IMR-90 (cell line): ENCODE data around the gene CCL11. TPM values are rescaled to one million over a fixed set of nuclear protein-coding genes. Genes with fewer than 3 reads are reported as not detected.

Experiments used
- ATAC-seq: fragments of 200-7000 bp; cut with Tn5 transposase; 2 replicates; pipeline ENCODE4 v1.9.1; 2020; ENCODE audit warnings: low read depth, mild to moderate bottlenecking, moderate library complexity
- BruUV-seq: library from RNA; stranded (reverse); fragments of 400-500 nt; replicated peaks from 2 replicates; lab custom pipeline; 2021; lab: Mats Ljungman, UMichigan
- CTCF ChIA-PET: fragments of 300-600 bp; formaldehyde crosslinking; extraction: SDS; loops from one replicate; lab custom pipeline; 2021; ENCODE audit warnings: antibody characterized with exemption; lab: Yijun Ruan, JAX
- POLR2A ChIA-PET: fragments of 300-600 bp; sonication (Branson Sonifier 250); formaldehyde crosslinking; loops from one replicate; lab custom pipeline; 2022; ENCODE audit warnings: antibody characterized with exemption; ENCODE audit not compliant: unreplicated experiment; lab: Charles Lee
- DNase-seq: peaks from one replicate; pipeline ENCODE4 v3.0.0; 2013
- H2AFZ ChIP-seq: replicated peaks from 2 replicates; pipeline ENCODE3; 2013; ENCODE audit warnings: low read length, mild to moderate bottlenecking; ENCODE audit not compliant: poor library complexity
- H2AK5ac ChIP-seq: 2 replicates; pipeline ENCODE4 v1.6.1; 2013; ENCODE audit warnings: low read depth, low read length, inconsistent platforms
- H2AK9ac ChIP-seq: replicated peaks from 2 replicates; pipeline ENCODE3; 2013; ENCODE audit warnings: mild to moderate bottlenecking, low read depth, low read length, moderate library complexity; ENCODE audit not compliant: poor library complexity
- H2BK120ac ChIP-seq: 2 replicates; pipeline ENCODE4 v1.6.1; 2013; ENCODE audit warnings: low read depth, low read length, inconsistent platforms
- H2BK15ac ChIP-seq: 3 replicates; pipeline ENCODE4 v1.6.1; 2013; ENCODE audit warnings: low read depth, low read length, inconsistent platforms
- H2BK20ac ChIP-seq: 2 replicates; pipeline ENCODE4 v1.6.1; 2013; ENCODE audit warnings: low read depth, mild to moderate bottlenecking, inconsistent platforms, low read length, moderate library complexity
- H2BK5ac ChIP-seq: 2 replicates; pipeline ENCODE4 v1.6.1; 2013; ENCODE audit warnings: mild to moderate bottlenecking, low read depth, low read length, inconsistent platforms; ENCODE audit not compliant: poor library complexity, severe bottlenecking
- H3K14ac ChIP-seq: replicated peaks from 2 replicates; pipeline ENCODE4 v1.6.1; 2013; ENCODE audit warnings: low read depth, low read length, inconsistent platforms
- H3K18ac ChIP-seq: 2 replicates; pipeline ENCODE4 v1.6.1; 2013; ENCODE audit warnings: low read depth, low read length, control low read depth
- H3K23ac ChIP-seq: 2 replicates; pipeline ENCODE4 v1.6.1; 2013; ENCODE audit warnings: low read depth, low read length, inconsistent platforms
- H3K27ac ChIP-seq: 2 replicates; pipeline ENCODE4 v1.5.1; 2013; ENCODE audit warnings: mild to moderate bottlenecking, control low read depth, low read length; ENCODE audit not compliant: insufficient read depth
- H3K27me3 ChIP-seq: 2 replicates; pipeline ENCODE4 v1.6.1; 2013; ENCODE audit warnings: low read length; ENCODE audit not compliant: control insufficient read depth, insufficient read depth
- H3K36me3 ChIP-seq: 2 replicates; pipeline ENCODE4 v1.6.1; 2013; ENCODE audit warnings: low read length, mixed read lengths; ENCODE audit not compliant: control insufficient read depth, insufficient read depth
- H3K4ac ChIP-seq: 2 replicates; pipeline ENCODE4 v1.6.1; 2013; ENCODE audit warnings: low read depth, low read length, inconsistent platforms
- H3K4me1 ChIP-seq: 2 replicates; pipeline ENCODE4 v1.6.1; 2013; ENCODE audit warnings: low read length, mixed read lengths; ENCODE audit not compliant: control insufficient read depth, insufficient read depth
- H3K4me2 ChIP-seq: 2 replicates; pipeline ENCODE4 v1.6.1; 2013; ENCODE audit warnings: low read depth, mild to moderate bottlenecking, control low read depth, low read length, moderate library complexity
- H3K4me3 ChIP-seq: 2 replicates; pipeline ENCODE4 v1.5.1; 2013; ENCODE audit warnings: low read depth, mild to moderate bottlenecking, control low read depth, low read length, moderate library complexity; ENCODE audit not compliant: insufficient read depth
- H3K56ac ChIP-seq: 2 replicates; pipeline ENCODE4 v1.6.1; 2013; ENCODE audit warnings: low read length, inconsistent platforms; ENCODE audit not compliant: insufficient read depth; ENCODE audit errors: extremely low read depth
- H3K79me1 ChIP-seq, 2 experiments: 2 replicates each; pipeline ENCODE4 v1.6.1; 2013; ENCODE audit warnings: low read length in 2 of 2, inconsistent platforms in 1 of 2, low read depth in 1 of 2
- H3K9ac ChIP-seq: 2 replicates; pipeline ENCODE4 v1.6.1; 2013; ENCODE audit warnings: low read depth, low read length, control low read depth
- H3K9me1 ChIP-seq: 2 replicates; pipeline ENCODE4 v1.6.1; 2013; ENCODE audit warnings: low read length, inconsistent platforms; ENCODE audit not compliant: insufficient read depth
- H3K9me3 ChIP-seq: 2 replicates; pipeline ENCODE4 v1.6.1; 2013; ENCODE audit warnings: low read length; ENCODE audit not compliant: control insufficient read depth, insufficient read depth
- H4K20me1 ChIP-seq: 2 replicates; pipeline ENCODE4 v1.6.1; 2013; ENCODE audit warnings: low read length, inconsistent platforms; ENCODE audit not compliant: insufficient read depth
- H4K5ac ChIP-seq: 2 replicates; pipeline ENCODE4 v1.6.1; 2013; ENCODE audit warnings: mild to moderate bottlenecking, low read depth, low read length, control low read depth
- H4K8ac ChIP-seq, 2 experiments: 2 replicates each; pipeline ENCODE4 v1.6.1; 2013; ENCODE audit warnings: low read depth in 2 of 2, low read length in 2 of 2, control low read depth in 1 of 2, inconsistent platforms in 1 of 2
- H4K91ac ChIP-seq: 2 replicates; pipeline ENCODE4 v1.6.1; 2013; ENCODE audit warnings: low read depth, low read length, inconsistent platforms; ENCODE audit not compliant: insufficient read depth
- CEBPB ChIP-seq: IDR thresholded peaks from 2 replicates; pipeline ENCODE4 v1.6.1; 2012; ENCODE audit warnings: low read depth, low read length, improper control_type of control experiment
- CHD1 ChIP-seq: IDR thresholded peaks from 2 replicates; pipeline ENCODE4 v1.6.1; 2012; ENCODE audit warnings: low read depth, low read length, improper control_type of control experiment
- ELK1 ChIP-seq: fragments of 150-350 bp; IDR thresholded peaks from 2 replicates; pipeline ENCODE4 v1.6.1; 2016; ENCODE audit warnings: low read depth, mild to moderate bottlenecking, low read length, moderate library complexity, borderline replicate concordance
- MXI1 ChIP-seq: IDR thresholded peaks from 2 replicates; pipeline ENCODE4 v1.6.1; 2012; ENCODE audit warnings: low read depth, mild to moderate bottlenecking, low read length, moderate library complexity, borderline replicate concordance
- NFE2L2 ChIP-seq: fragments of 150-350 bp; IDR thresholded peaks from 2 replicates; pipeline ENCODE4 v1.6.1; 2016; ENCODE audit warnings: low read depth, mild to moderate bottlenecking, low read length
- RAD21 ChIP-seq: IDR thresholded peaks from 2 replicates; pipeline ENCODE4 v1.6.1; 2012; ENCODE audit warnings: low read length, improper control_type of control experiment
- RCOR1 ChIP-seq: IDR thresholded peaks from 2 replicates; pipeline ENCODE4 v1.6.1; 2012; ENCODE audit warnings: mild to moderate bottlenecking, low read length, improper control_type of control experiment; ENCODE audit not compliant: insufficient replicate concordance
- WGBS, 2 experiments: methylation state at CpG; one replicate each; pipeline versions ENCODE4 v1.1.5 to v1.1.7; 2013; ENCODE audit warnings: missing lambda C conversion rate in 2 of 2; ENCODE audit not compliant: insufficient read length in 1 of 2; ENCODE audit errors: extremely low coverage in 2 of 2; 5-methylcytosine and 5-hydroxymethylcytosine counted together
- dilution Hi-C: fragments of 300-500 bp; cut with HindIII; formaldehyde crosslinking; loops from one replicate; pipeline ENCODE4 v1.14.3; 2018; ENCODE audit warnings: low sequenced_read_pairs; ENCODE audit not compliant: unreplicated experiment
- in situ Hi-C: fragments of 300-500 bp; cut with MboI; formaldehyde crosslinking; loops from 3 replicates; pipeline ENCODE4 v1.14.3; 2019; ENCODE audit warnings: low sequenced_read_pairs, inconsistent platforms, mixed read lengths
- intact Hi-C: fragments of 100-400 bp; cut with micrococcal nuclease; formaldehyde crosslinking; loops from 2 replicates; pipeline ENCODE4 v1.10.0; 2022
- polyA plus RNA-seq, 3 experiments: library from polyadenylated mRNA; depleted of rRNA; stranded (reverse); fragments of >200 nt; gene quantifications; 2 replicates each; pipeline ENCODE4 v1.2.3, GENCODE V29; 2012; ENCODE audit warnings: low replicate concordance in 1 of 3
- total RNA-seq: library from RNA; depleted of rRNA; stranded (reverse); fragments of >200 nt; gene quantifications from 2 replicates; pipeline ENCODE4 v1.2.3, GENCODE V29; 2012

The CCL11 gene
- total and polyA plus RNA-seq, 2 of the 4 experiments (the other 2 are of a cell fraction) = not detected

- Histone ChIP-seq H3K14ac (no peak overlapping the region), H4K91ac (no peak overlapping the region), H3K79me1 (no peaks in the 10 kb centered on the region), H2BK15ac (0 out of 3 replicates have a peak overlapping the region, but pooled peaks have one; percentile 29), H3K27me3 (no peaks in the 10 kb centered on the region), H3K4me1 (peaks cover 32% of the 10 kb centered on the region), H3K27ac (no peak overlapping the region), H4K20me1 (no peaks in the 10 kb centered on the region), H3K9me3 (no peaks in the 10 kb centered on the region), H3K9me1 (peaks cover 16% of the 10 kb centered on the region), H3K4me3 (no peak overlapping the region), H2BK120ac (no peak overlapping the region; the same call in 1 of the 2 replicates), H2AK5ac (no peak overlapping the region), H3K56ac (no peak overlapping the region), H2BK20ac (no peak overlapping the region), H3K4ac (no peak overlapping the region), H3K23ac (no peak overlapping the region), H4K5ac (no peak overlapping the region), H2BK5ac (no peak overlapping the region), H3K36me3 (no peaks in the 10 kb centered on the region), H4K8ac (no peak overlapping the region), H3K18ac (no peak overlapping the region), H2AK9ac (no peak overlapping the region), H2AFZ (no peak overlapping the region), H3K9ac (no peak overlapping the region), H3K4me2 (no peak overlapping the region)
- BruUV-seq = no TSS peak
- intact Hi-C loops = no loop called here
- in situ Hi-C loops = loop anchor here (5.0 kb wide), 1 partner anchor 60 kb away; no protein-coding TSS in a partner anchor
- no CpG with 5 or more reads among the region's 3 CpGs for WGBS, 2 experiments
- POLR2A ChIA-PET = no interaction called here
- no peak for DNase-seq
- no peak for ATAC-seq
- no peak for TF ChIP-seq RAD21
- TF ChIP-seq RCOR1 = no peak
- TF ChIP-seq MXI1 = no peak
- no peak for TF ChIP-seq NFE2L2
- TF ChIP-seq ELK1 = no peak
- TF ChIP-seq CEBPB = no peak
- TF ChIP-seq CHD1 = no peak
- CTCF ChIA-PET = no interaction called here
- dilution Hi-C loops = no loop called here
Observed at GRCh38 chr17:34246881-34247280, 38.7 kb upstream of the CCL11 start.
